GM12878 (cell line): Measurements from ENCODE around the gene CD244. TPM values are rescaled to one million over a fixed set of nuclear protein-coding genes. Genes with fewer than 3 reads are reported as not detected.

ENCODE experiments used
- ATAC-seq: fragments of 200-7000 bp; cut with Tn5 transposase; 3 replicates; pipeline ENCODE4 v1.9.1; 2020; ENCODE audit warnings: mild to moderate bottlenecking, moderate library complexity
- BruUV-seq: library from RNA; stranded (reverse); fragments of 400-500 nt; replicated peaks from 2 replicates; lab custom pipeline; 2021; lab: Mats Ljungman, UMichigan
- CTCF ChIA-PET: fragments of 300-600 bp; sonication (Branson Sonifier 250); formaldehyde crosslinking; extraction: SDS; loops from one replicate; lab custom pipeline; 2021; ENCODE audit warnings: inconsistent platforms; lab: Yijun Ruan, JAX
- POLR2A ChIA-PET: fragments of 350-600 bp; formaldehyde crosslinking; extraction: SDS; loops from one replicate; lab custom pipeline; 2021; ENCODE audit warnings: inconsistent platforms; lab: Charles Lee
- RAD21 ChIA-PET: fragments of 300-600 bp; sonication (Branson Sonifier 250); formaldehyde crosslinking; loops from one replicate; lab custom pipeline; 2023; ENCODE audit warnings: antibody characterized with exemption; ENCODE audit not compliant: unreplicated experiment; lab: Charles Lee
- SMC1A ChIA-PET: fragments of 300-600 bp; sonication (Branson Sonifier 250); formaldehyde crosslinking; loops from one replicate; lab custom pipeline; 2023; ENCODE audit not compliant: unreplicated experiment, uncharacterized antibody; lab: Charles Lee
- DNase-seq: peaks from one replicate; pipeline ENCODE4 v3.0.0-alpha.2; 2011; ENCODE audit warnings: low read depth, low spot score
- FAIRE-seq: peaks from 3 replicates; lab custom pipeline; 2011; peaks lifted over from hg19 to GRCh38; lab: Jason Lieb, UNC
- H2AFZ ChIP-seq: 2 replicates; pipeline ENCODE4 v1.6.0; 2011; ENCODE audit warnings: low read depth, low read length, control low read depth; ENCODE audit not compliant: control insufficient read depth
- H3K27ac ChIP-seq: 2 replicates; pipeline ENCODE4 v1.5.1; 2011; ENCODE audit warnings: control low read depth; ENCODE audit not compliant: control insufficient read depth, insufficient read depth
- H3K27me3 ChIP-seq, 2 experiments: replicated peaks in 1 of 2; 2 replicates each; pipeline versions ENCODE4 v1.6.0 to v1.6.1; 2011; ENCODE audit warnings: low read length in 1 of 2; ENCODE audit not compliant: control insufficient read depth in 2 of 2, insufficient read depth in 2 of 2
- H3K36me3 ChIP-seq, 2 experiments: 2 replicates each; pipeline ENCODE4 v1.5.1; 2011; ENCODE audit warnings: low read length in 1 of 2; ENCODE audit not compliant: control insufficient read depth in 2 of 2, insufficient read depth in 2 of 2
- H3K4me1 ChIP-seq: 2 replicates; pipeline ENCODE4 v1.6.1; 2011; ENCODE audit warnings: mild to moderate bottlenecking, low read length, moderate library complexity, mixed read lengths; ENCODE audit not compliant: control insufficient read depth, insufficient read depth
- H3K4me2 ChIP-seq: 2 replicates; pipeline ENCODE4 v1.6.0; 2011; ENCODE audit warnings: control low read depth; ENCODE audit not compliant: control insufficient read depth, insufficient read depth
- H3K4me3 ChIP-seq: fragments of 200-600 bp; sonication (generic); 2 replicates; pipeline ENCODE4 v1.5.1; 2016
- H3K79me2 ChIP-seq: 2 replicates; pipeline ENCODE4 v1.6.0; 2011; ENCODE audit warnings: low read length; ENCODE audit not compliant: control insufficient read depth, insufficient read depth
- H3K9ac ChIP-seq: 2 replicates; pipeline ENCODE4 v1.8.0; 2011; ENCODE audit warnings: low read length, control low read depth, mixed read lengths; ENCODE audit not compliant: control insufficient read depth, insufficient read depth
- H3K9me3 ChIP-seq: replicated peaks from 3 replicates; pipeline ENCODE4 v1.5.1; 2011; ENCODE audit warnings: mild to moderate bottlenecking, low read length; ENCODE audit not compliant: control insufficient read depth, insufficient read depth
- H4K20me1 ChIP-seq: 2 replicates; pipeline ENCODE4 v1.6.0; 2011; ENCODE audit not compliant: control insufficient read depth, insufficient read depth
- CREB1 ChIP-seq: IDR thresholded peaks from 2 replicates; pipeline ENCODE4 v1.6.1; 2012; ENCODE audit warnings: low read depth, mild to moderate bottlenecking, inconsistent platforms
- ETV6 ChIP-seq, 2 experiments: fragments of 450-650 bp in 1 of 2; IDR thresholded peaks in 1 of 2; conservative IDR thresholded peaks in 1 of 2; 2 replicates each; pipeline ENCODE4 v1.6.1; 2014; ENCODE audit warnings: antibody characterized with exemption in 1 of 2, borderline replicate concordance in 1 of 2, low read depth in 1 of 2, mild to moderate bottlenecking in 1 of 2, moderate library complexity in 1 of 2
- PAX8 ChIP-seq: fragments of 450-650 bp; IDR thresholded peaks from 2 replicates; pipeline ENCODE4 v1.6.1; 2017; ENCODE audit warnings: mild to moderate bottlenecking, moderate library complexity
- RAD21 ChIP-seq: IDR thresholded peaks from 2 replicates; pipeline ENCODE4 v1.6.1; 2011; ENCODE audit warnings: mild to moderate bottlenecking, low read depth, low read length, moderate library complexity; ENCODE audit not compliant: insufficient read depth
- SIX5 ChIP-seq: IDR thresholded peaks from 2 replicates; pipeline ENCODE4 v1.6.1; 2011; ENCODE audit warnings: mild to moderate bottlenecking, low read depth, low read length, moderate library complexity; ENCODE audit not compliant: severe bottlenecking
- WGBS: methylation state at CpG from one replicate; pipeline ENCODE4 v1.1.6; 2016; ENCODE audit warnings: low lambda C conversion rate; ENCODE audit not compliant: insufficient replicate concordance, insufficient coverage; ENCODE audit errors: missing lambda C conversion rate; 5-methylcytosine and 5-hydroxymethylcytosine counted together
- in situ Hi-C: fragments of 300-500 bp; cut with MboI; formaldehyde crosslinking; loops from 9 replicates; pipeline ENCODE4 v1.14.3; 2018; ENCODE audit warnings: mixed read lengths
- intact Hi-C: fragments of 100-400 bp; cut with micrococcal nuclease; formaldehyde crosslinking; loops from one replicate; pipeline ENCODE4 v1.14.2; 2022; ENCODE audit not compliant: unreplicated experiment
- polyA plus RNA-seq, 11 experiments: library from polyadenylated mRNA; depleted of rRNA in 4 of 11; unstranded in 6 of 11; stranded (reverse) in 5 of 11; fragments of >200 nt; fragmentation: Nextera tagmentation in 4 of 11; fragmentation: Illumina TruSeq in 1 of 11; extraction: Ambion mirVana in 4 of 11; extraction: Trizol in 1 of 11; gene quantifications; 1 replicate in 1 of 11; 2 replicates in 10 of 11; pipeline versions ENCODE4 v1.2.1 to v1.2.3, GENCODE V29; 2011 to 2016; ENCODE audit warnings: inconsistent platforms in 2 of 11, missing spikeins in 2 of 11, low read depth in 1 of 11
- total RNA-seq, 4 experiments: library from RNA; depleted of rRNA in 3 of 4; stranded (reverse); fragments of >200 nt in 3 of 4; fragmentation: Illumina TruSeq in 1 of 4; extraction: Trizol in 1 of 4; gene quantifications; 2 replicates each; pipeline versions ENCODE4 v1.2.1 to v1.2.3, GENCODE V29; 2013 to 2021
- TF ChIP-seq, protein P1 (sequence below): fragments of 150-350 bp; IDR thresholded peaks from 2 replicates; pipeline ENCODE4 v1.6.1; 2014; ENCODE audit warnings: mild to moderate bottlenecking, low read depth, low read length
- TF ChIP-seq, protein P2 (sequence below), 3 experiments: IDR thresholded peaks in 2 of 3; conservative IDR thresholded peaks in 1 of 3; 2 replicates each; pipeline ENCODE4 v1.5.1; 2011; ENCODE audit warnings: low read depth in 3 of 3, low read length in 3 of 3, mild to moderate bottlenecking in 3 of 3, control low read depth in 2 of 3, moderate library complexity in 2 of 3, inconsistent platforms in 1 of 3, mixed read lengths in 1 of 3; ENCODE audit not compliant: control insufficient read depth in 2 of 3, insufficient read depth in 1 of 3; ENCODE audit errors: extremely low read depth in 1 of 3

The CD244 gene
- total and polyA plus RNA-seq, 10 of the 15 experiments (the other 5 are each of a cell fraction or from before 2014, with no cell fraction given), result 0.24 to 13.6 (median 0.73) TPM

DNA sequence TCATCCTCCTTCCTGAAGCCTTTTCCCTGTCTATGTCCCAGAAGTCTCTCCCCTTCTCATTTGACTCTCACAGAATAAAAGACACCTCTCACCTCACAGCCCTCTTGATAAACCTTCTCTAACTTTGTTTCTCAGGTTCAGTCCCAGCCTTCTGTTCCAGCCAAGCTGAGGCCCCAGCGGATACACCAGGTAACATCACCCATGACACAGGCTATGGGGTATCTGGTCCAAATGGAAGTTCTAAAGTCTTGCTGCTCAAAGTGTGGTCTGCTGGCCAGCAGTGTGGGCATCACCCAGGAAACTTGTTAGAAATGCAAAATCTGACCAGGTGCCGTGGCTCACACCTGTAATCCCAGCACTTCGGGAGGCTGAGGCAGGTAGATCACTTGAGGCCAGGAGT, 43.5 kb downstream of the CD244 start:
- H3K27ac ChIP-seq, result no peak overlapping the region
- no peak overlapping the region for H2AFZ ChIP-seq
- no peak overlapping the region for H3K9ac ChIP-seq
- ChIA-PET POLR2A (interaction anchor here (1.2 kb wide), 1 partner anchor 40 kb away, joined by 4 read pairs; no protein-coding TSS in a partner anchor), CTCF (interaction anchor here (0.6 to 3.9 kb wide), 9 partner anchors 8 to 133 kb away, joined by 3 to 20 read pairs (median 6); no protein-coding TSS in a partner anchor), SMC1A (interaction anchor here (0.8 to 3.1 kb wide), 8 partner anchors 10 to 134 kb away, joined by 3 to 15 read pairs (median 4); no protein-coding TSS in a partner anchor)
- H3K4me3 ChIP-seq, result no peak overlapping the region
- H3K79me2 ChIP-seq, result no peaks in the 10 kb centered on the region
- H3K9me3 ChIP-seq, result no peaks in the 10 kb centered on the region
- no TSS peak for BruUV-seq
- no peaks in the 10 kb centered on the region for H3K36me3 ChIP-seq
- intact Hi-C loops, result no loop called here
- DNase-seq, result no peak
- no peaks in the 10 kb centered on the region for H3K4me1 ChIP-seq
- no peaks in the 10 kb centered on the region for H3K27me3 ChIP-seq
- no peak overlapping the region for H3K4me2 ChIP-seq
- H4K20me1 ChIP-seq, result no peaks in the 10 kb centered on the region
- WGBS, result 58% methylated on average over 3 of the region's 3 CpGs
- in situ Hi-C loops, result no loop called here
- TF ChIP-seq CREB1 (no peak), PAX8 (no peak), RAD21 (no peak), SIX5 (no peak), ETV6 (conservative IDR thresholded peaks at IDR 0.05 in 1 of 2, IDR thresholded peaks at IDR 0.05 in 1 of 2; ENCODE audit: borderline replicate concordance in 1 of 2, low read depth in 1 of 2) (no peak)
- TF ChIP-seq, protein P1, sequence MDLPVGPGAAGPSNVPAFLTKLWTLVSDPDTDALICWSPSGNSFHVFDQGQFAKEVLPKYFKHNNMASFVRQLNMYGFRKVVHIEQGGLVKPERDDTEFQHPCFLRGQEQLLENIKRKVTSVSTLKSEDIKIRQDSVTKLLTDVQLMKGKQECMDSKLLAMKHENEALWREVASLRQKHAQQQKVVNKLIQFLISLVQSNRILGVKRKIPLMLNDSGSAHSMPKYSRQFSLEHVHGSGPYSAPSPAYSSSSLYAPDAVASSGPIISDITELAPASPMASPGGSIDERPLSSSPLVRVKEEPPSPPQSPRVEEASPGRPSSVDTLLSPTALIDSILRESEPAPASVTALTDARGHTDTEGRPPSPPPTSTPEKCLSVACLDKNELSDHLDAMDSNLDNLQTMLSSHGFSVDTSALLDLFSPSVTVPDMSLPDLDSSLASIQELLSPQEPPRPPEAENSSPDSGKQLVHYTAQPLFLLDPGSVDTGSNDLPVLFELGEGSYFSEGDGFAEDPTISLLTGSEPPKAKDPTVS, result no peak
- TF ChIP-seq, protein P2, sequence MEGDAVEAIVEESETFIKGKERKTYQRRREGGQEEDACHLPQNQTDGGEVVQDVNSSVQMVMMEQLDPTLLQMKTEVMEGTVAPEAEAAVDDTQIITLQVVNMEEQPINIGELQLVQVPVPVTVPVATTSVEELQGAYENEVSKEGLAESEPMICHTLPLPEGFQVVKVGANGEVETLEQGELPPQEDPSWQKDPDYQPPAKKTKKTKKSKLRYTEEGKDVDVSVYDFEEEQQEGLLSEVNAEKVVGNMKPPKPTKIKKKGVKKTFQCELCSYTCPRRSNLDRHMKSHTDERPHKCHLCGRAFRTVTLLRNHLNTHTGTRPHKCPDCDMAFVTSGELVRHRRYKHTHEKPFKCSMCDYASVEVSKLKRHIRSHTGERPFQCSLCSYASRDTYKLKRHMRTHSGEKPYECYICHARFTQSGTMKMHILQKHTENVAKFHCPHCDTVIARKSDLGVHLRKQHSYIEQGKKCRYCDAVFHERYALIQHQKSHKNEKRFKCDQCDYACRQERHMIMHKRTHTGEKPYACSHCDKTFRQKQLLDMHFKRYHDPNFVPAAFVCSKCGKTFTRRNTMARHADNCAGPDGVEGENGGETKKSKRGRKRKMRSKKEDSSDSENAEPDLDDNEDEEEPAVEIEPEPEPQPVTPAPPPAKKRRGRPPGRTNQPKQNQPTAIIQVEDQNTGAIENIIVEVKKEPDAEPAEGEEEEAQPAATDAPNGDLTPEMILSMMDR (IDR thresholded peaks at IDR 0.05 in 2 of 3, conservative IDR thresholded peaks at IDR 0.05 in 1 of 3; ENCODE audit: control insufficient read depth in 2 of 3, extremely low read depth in 1 of 3, insufficient read depth in 1 of 3, low read depth in 3 of 3, low read length in 3 of 3), result no peak
- TF ChIP-seq, all 136 proteins: peak for 0
- RAD21 ChIA-PET, result interaction anchor here (1.1 to 1.9 kb wide), 6 partner anchors 12 to 132 kb away, joined by 3 to 4 read pairs (median 3); no protein-coding TSS in a partner anchor
- ATAC-seq, result no peak
- no peak for FAIRE-seq
